GM18868 (cell line): ENCODE results near the gene NAALADL2.

Source experiments
- ATAC-seq: cut with Tn5 transposase; IDR thresholded peaks from one replicate; pipeline ENCODE4 v1.9.1; 2021; ENCODE audit warnings: mild to moderate bottlenecking, moderate library complexity; ENCODE audit not compliant: unreplicated experiment

Gene NAALADL2

DNA sequence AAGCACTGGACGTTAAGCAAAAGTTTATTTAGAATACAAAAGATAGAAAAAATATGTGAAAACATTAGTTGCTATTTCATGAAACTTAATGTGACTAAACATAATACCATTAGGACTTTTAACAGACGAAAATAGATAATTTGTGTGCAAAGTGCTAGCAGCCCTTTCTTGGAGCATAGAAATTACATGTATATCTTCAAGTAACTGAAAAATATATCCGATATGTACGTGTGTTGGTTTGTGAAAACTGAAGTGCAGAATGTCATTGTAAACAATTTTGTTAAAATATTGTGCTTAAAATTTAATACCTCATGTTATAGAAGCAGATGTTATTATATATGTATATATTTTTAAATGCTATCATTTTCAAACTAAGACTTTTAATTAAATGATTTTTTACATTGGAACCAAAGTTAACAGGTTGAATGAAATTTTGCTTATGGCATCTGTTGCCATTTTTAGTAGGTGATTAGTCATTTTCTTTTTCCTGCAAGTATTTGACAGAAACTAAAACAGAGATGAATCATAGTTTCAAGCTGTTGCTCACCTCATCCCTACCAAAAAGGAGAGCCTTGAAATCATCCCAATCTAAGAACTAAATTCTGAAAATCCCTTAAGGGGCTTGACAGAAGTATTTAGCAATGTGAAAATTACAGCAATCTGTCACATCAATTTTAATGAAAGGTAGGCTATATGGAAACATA, 334.8 kb downstream of the NAALADL2 start:
- peak; percentile 97 for ATAC-seq

DNA sequence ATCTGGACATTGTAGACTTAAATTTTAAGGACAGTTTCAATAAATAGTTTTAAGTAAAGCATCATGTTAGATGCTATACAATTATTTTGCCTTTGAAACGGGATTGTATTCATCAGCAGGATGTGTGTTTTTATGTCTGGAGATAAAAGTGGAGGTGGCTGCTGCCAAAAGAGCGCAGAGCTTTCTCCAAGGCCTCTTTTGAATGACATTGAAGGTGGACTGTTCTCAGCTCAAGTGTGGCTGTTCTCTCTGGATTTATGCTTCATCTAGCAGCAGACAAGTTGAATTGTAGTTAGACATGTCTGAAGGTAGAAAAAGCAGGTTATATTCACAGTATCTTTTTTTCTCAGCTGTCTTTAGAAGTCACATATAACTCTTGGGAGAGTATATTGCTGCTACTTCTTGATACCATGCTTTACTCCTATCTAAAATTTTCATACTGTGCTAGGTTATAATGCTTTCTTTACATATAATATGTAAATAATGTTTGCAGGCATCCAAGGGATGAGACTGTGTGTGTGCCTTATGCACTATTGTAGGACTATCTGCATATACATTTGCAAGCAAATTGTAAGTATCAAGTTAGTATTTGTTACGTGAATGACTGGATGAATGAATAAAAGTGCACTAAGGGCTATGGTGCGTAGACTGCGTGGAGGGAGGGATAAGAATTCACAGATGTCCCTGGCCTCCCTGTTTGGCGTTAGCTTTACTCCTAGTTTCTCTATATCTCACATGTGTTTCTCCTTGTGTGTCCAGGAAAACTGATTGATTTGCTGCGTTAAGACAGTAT, 340.1 kb downstream of the NAALADL2 start:
- ATAC-seq = no peak

DNA sequence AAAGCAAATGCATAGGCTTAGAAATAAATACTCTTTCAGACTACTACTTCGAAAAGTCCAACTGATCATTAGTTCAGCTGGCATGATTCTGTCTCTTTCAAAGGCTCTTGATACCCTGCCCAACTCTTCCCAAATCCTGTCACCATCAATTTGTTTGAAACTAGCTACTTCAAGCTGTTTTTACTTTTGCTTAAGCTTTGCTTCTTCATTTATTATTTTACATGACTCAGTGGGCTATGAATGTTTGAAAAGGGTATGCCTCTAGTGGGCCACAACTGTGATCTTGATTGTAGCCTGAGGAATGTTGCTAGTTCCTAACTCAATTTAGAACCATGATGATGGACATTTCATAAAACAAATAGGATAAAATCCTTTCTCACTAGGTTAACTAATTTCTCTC, 340.8 kb downstream of the NAALADL2 start:
- ATAC-seq = no peak

DNA sequence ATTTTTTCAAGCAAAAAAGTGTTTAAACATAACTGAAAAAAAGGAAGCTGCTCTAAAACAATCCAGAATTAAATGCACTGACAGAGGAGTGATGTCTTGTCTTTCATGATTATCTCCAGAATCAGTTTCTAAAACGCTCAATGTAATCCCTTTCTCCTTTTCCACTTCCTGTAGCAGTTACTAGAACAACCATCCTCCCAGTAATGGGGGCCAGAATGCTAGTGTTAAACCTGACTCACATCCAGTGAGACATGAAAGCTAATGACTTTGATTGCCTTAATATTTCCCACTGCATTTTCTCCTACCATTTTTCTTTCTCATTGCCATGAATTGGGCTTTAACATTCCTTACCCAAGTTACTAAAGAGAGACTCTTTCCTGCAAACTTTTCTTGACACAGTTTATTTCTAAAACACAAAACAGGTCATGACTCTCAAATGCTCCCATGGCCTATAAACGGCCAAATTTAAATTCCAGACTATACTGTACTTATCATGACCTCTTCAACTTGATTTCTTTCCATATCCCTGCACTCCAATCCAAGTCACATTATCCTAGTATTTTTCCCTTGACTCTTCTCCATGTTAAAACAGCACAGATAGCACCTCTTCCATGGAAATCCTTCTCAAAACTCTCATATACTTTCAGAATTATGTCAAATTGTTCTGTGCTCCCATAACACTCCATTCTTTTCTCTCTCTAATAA, 341.4 kb downstream of the NAALADL2 start:
- ATAC-seq = no peak

DNA sequence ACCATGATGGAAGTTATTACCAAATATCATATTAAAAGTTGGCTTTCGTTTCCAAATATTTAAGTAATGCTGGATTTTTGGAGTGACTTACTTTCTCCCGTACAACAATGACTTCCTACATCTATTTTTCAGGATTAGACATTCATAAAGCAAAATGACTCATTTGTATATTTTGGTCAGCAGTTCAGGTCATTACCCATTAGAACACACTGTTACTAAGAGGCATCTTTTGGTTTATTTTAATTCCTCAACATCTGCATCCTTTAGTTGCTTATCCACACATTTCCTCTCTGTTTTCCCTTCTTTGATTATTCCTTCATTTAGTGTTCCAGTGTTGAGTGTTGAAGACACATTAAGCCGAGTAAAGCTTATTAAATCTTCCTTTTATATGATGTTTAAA, 348.2 kb downstream of the NAALADL2 start:
- no peak for ATAC-seq

DNA sequence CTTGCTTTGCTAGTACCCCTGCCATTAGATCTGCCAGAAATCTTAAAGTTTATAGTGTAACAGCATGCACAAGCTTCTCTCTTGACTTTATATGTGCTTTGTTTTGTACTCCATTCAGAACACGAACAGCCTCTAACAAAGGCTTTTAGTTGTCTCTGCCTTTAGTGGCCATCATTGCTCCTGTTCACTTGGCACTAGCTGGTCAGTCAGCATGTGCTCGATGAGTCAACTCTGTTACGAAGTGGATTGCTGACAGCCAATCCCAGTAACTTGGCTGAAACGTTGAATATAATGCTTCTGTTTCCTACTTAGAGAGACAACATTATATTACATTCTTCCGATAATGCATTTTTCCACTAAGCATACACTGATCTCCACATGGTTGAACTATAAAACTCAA, 349.2 kb downstream of the NAALADL2 start:
- ATAC-seq = no peak

DNA sequence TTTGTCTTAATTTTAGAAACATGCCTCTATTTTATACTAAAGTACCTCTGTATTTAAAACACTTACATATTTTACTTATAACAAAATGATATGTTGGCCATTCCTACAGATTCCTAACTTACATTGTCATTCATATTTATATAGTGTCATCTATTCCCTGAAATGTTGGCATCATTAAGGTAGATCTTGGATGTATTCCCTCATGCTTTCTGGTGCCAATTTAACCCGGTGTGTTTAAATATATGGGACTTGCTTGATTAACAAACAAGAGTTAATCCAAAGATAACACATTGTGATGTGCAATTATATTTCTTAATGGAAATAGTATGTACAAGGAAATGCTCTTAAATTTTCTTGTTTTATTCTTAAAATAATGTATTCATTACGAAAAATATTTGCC, 352.3 kb downstream of the NAALADL2 start:
- no peak for ATAC-seq

DNA sequence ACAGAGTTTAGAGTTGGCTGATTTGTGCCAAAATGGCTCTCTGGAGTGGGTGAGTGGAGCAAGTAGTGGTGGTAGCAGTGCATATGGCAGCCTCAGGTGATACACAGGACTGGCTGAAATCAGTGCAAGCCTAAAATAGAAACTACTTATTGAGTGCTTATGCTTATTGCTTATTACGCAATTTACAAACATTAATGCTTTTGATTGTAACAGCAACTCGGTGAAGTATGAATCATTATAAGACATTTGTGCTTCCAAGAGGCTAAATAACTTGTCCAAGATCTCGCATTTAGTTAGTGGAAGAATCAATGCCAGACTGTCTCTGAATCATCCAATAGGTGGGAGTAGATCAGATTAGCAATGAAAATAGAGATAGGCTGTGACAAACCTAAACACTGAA, 353.8 kb downstream of the NAALADL2 start:
- ATAC-seq = no peak

DNA sequence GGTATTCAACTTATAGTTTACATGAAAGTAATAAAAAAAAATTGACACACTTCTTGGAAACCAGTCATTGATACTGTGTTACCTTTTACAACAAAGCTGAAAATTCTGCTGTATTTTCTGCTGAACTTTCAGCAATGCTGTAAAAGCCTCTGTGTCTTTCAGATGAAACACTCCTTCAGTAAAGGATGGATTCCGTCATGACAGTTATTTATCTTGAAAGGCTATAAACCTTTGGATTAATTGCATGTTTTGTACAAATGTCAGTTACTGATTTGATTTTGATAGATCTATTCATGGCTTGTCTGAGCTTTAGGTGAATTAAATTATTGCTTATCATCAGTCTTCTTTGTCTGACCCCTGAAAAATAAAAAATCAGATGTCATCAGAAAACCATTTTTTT, 355.1 kb downstream of the NAALADL2 start:
- no peak for ATAC-seq

DNA sequence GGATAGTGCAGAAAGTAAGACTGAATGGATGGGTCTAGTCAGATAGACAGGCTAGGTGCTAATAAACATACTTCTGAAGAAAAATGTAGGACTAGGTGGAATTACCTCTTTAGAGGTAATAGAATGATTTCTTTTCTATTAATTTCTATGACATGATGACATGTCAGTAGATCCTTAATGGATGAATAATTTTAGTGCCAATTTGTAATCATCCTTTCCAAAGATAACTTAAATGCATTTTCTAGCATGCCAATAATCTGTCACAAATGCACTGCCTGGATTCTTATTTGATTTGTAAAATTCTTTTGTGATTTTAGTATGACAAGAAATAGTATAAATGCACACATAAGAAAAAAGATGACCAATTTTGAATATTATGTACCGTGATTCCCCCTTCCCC, 356.7 kb downstream of the NAALADL2 start:
- ATAC-seq = no peak

DNA sequence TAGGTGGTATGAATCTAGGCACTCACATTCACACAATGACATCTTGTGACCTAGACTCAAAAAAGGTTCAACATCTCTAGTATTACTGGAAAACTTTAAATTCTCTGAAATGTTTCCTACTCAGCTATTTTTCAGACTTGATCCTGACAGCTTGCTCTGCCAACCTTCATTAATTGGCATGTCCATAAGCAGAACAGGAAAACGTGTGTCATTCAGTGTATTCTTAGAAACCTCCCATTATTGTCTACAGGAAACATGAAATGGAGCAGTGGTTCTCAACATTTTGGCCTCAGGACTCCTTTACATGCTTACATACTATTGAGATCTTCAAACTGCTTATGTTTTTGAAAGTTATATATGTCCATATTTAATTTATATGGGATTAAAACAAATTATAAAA, 363.2 kb downstream of the NAALADL2 start:
- ATAC-seq = no peak

DNA sequence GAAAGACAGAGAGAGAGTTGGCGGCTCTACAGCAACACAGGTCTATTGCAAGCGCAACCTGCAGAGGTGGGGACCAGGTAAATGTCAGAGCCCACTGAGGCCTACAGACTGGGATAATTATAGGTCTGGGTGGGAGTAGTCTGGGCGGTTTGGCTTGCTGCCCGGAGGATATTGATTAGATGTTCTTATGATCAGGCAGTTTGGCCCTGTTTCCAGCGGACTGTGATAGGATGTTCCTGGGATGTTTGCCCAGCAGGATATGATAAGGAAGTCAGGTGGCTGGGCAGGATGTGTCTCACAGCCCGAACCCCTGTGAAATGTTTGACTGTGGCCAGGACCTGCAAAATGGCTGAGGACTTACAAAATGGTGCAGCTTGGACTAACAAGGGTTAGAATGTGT, 364.9 kb downstream of the NAALADL2 start:
- ATAC-seq = no peak

DNA sequence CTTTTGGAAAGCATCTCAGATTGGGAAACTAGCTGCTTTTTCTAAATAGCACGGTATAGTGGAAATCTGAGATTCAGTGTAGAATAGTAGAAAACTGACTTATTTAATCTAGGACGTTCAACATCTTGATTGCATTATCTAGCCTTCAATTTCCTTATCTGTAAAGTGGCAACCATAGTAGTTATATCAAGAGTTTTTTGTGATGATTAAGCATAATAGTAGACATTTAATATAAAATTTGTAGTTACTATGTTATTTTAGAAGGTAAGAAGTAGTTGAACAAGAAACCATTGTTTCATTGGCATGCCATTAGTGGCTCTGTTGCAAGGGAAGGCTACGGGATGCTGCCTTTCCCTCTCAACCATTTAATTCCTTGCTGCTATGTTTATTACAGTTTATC, 367.3 kb downstream of the NAALADL2 start:
- ATAC-seq = no peak

DNA sequence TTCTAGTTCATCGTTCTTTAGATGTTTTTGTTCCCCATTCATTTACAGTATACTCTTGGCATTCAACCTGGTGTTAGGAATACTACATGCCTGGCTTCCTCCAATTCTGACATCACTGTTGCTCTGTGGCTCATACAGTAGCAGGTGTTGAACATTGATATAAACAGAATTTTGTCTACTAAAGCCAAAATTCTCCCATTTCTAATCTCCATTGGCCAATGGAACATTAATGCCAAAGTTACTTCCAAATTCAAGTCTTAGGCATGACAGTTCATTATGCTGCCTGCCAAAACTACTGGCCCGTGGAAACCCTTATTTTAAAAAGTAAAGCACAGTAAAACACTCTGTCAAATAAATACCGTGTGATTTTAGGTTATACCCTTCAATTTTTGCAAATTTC, 368.0 kb downstream of the NAALADL2 start:
- ATAC-seq = no peak

DNA sequence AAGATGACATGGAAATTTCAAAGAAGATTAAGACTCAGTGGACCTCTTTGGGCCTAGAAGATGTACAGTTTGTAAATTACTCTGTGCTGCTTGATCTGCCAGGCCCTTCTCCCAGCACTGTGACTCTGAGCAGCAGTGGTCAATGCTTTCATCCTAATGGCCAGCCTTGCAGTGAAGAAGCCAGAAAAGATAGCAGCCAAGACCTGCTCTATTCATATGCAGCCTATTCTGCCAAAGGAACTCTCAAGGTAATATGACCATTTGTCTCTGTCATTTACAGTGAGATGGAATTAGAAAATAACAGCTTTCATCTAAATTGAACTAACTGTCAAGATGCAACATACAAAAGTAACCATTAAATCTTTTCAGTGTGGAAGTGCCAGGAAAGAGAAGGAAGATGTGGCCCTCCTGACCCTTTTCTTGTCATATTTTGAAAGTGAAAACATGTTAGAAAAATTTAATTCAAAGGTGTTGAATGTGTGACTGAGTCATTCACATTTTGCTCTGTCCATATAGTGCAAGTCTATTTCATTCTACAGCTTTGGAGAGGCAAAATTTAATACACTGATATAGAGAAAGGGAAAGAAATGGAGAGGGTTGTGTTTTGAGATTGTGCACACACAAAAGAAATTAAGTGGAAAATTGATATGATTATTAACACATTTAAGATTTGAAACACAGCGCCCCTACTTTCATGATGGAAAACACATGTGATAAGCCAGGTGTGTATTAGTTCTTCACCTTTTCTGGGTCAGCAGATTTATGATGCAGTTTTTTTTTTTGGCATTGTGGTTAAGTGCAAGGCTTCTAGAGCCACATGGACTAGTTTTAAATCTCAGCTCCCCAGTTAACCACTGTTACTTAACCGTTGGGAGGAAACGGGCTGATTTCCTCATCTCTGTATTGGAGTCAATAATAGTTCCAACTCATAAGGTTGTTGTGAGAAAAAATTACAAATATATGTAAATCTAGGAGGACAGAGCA, 375.1 kb downstream of the NAALADL2 start:
- ATAC-seq = no peak

DNA sequence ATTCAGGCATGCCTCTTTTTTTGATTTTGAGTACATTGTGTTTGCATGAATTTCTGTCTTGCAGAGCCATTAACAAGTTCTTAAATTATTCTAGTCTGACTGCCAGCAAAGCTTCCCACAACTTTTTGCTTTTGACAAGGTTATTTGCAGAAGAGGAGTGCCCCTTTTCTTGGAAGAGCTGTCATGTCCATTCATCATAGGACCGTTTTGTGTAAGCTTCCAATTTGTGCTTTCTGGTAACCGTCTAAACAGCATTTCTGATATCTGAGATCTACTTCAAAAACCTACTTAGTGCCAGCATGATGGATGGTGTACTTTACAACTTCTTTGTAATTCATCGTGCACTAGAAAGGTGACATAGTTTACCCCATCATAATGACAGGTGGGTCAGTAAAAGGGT, 379.7 kb downstream of the NAALADL2 start:
- no peak for ATAC-seq

DNA sequence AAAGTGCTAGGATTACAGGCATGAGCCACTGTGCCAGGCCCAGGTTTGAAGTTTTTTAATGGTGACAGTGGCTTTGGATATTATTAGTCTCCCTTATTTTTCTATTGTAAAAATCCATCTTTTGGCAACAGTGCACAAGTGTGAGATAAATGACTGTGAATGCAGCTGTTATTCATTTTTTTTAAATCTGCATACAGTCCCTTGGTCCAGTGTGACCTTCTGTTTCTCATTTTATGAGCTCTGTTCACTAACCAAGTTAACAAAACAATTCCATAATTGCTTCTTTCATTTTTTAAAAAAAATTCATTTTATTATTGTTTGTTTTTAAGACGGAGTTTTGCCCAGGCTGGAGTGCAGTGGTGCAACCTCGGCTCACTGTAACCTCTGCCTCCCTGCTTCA, 381.8 kb downstream of the NAALADL2 start:
- no peak for ATAC-seq

DNA sequence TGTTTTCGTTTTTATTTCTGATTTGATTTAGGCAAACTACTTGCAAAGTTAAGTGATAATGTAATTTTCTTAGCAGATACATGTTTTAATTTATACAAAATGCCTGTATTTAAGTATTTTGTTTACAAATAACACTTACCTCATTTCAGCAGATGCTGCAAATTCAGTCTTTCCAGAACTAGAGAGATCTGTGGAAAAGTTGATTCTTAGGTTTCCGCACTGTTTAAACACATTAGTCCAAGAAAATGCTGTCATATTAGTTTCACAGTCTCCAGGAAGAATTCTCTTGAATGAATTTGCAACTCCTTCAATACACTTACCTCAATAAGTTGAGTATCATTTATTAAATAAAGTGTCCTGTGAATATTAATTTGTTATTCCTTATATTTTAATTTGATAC, 383.1 kb downstream of the NAALADL2 start:
- ATAC-seq = no peak

DNA sequence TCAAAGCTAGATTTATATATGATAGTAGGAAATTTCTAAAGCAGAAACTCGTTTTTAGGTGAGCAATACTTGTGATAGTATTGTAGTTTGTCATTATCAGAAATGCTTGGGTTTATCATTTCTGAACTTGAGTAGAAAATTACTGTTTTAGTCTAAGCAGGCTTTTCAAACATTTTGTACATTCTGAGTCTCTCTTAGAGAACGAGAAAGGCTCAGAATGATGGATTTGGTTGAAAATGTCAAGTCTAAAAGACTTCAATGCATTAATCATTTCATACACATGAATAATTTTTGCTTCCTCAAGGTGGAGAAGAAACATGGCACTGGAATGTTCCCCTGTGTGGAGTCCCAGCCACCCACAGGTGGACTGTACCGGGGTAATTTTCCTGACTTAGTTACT, 387.1 kb downstream of the NAALADL2 start:
- ATAC-seq = no peak

DNA sequence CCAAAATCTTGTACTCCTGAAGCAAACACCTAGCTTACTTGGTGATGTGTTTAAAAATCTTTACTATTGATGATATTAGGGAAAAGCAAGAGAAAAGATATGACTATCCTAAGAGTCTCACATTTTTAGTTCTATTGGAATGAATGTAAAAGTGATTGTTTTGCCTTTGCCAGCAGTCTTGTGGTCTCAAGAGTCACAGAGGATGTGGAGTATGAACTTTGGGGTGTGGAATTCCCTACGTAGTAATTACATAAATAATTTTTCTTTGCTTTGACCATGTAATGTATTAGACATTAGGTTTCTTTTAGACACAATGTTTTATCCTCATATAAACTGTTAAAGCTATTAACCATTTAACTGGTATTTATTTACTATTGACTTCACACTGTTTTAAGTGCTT, 387.6 kb downstream of the NAALADL2 start:
- ATAC-seq = no peak

DNA sequence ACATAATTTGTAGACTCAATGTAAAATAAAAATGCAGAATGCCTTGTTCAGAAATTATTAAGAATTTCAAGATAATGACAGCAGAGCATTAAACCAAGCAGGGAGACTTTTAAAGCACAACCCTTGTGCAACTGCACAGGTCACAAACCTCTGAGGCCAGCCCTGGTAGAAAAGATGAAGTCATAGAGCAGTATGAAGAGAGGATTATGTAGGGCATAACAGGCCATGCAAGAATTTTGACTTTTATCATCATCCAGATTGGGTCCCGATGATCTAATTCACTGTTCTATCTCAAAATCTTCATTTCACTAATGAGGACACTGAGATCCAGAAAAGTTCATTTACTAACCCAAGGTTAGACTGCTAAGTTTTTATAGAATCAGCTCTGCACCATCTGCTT, 388.5 kb downstream of the NAALADL2 start:
- ATAC-seq = no peak
